B cell (primary cell): ENCODE measurements around the gene PAM16. TPM values are rescaled to one million over a fixed set of nuclear protein-coding genes. Genes with fewer than 3 reads are reported as not detected.

Experiments
- ATAC-seq: fragments of 200-7000 bp; cut with Tn5 transposase; one replicate; pipeline ENCODE4 v1.10.0; 2021; ENCODE audit warnings: low read depth, mild to moderate bottlenecking, moderate number of reproducible peaks, moderate library complexity
- CTCF ChIA-PET: fragments of 350-600 bp; sonication (Branson Sonifier 250); formaldehyde crosslinking; loops from one replicate; lab custom pipeline; 2021; ENCODE audit warnings: antibody characterized with exemption, inconsistent platforms; lab: Charles Lee
- POLR2A ChIA-PET: fragments of 350-600 bp; sonication (Branson Sonifier 250); formaldehyde crosslinking; loops from one replicate; lab custom pipeline; 2021; ENCODE audit warnings: antibody characterized with exemption; lab: Charles Lee
- DNase-seq: peaks from one replicate; pipeline ENCODE4 v3.0.0; 2013
- H2AFZ ChIP-seq: 2 replicates; pipeline ENCODE4 v1.6.1; 2012; ENCODE audit warnings: mild to moderate bottlenecking, low read depth, low read length; ENCODE audit not compliant: insufficient read depth, poor library complexity, severe bottlenecking
- H3K27ac ChIP-seq, 2 donors: 1 replicate in 1 of 2; 2 replicates in 1 of 2; pipeline ENCODE4 v1.5.1; 2012 to 2013; ENCODE audit warnings: low read length in 2 of 2, mild to moderate bottlenecking in 2 of 2, moderate library complexity in 1 of 2
- H3K27me3 ChIP-seq, 4 experiments: fragments of 200-600 bp in 1 of 4; sonication (generic) in 1 of 4; replicated peaks in 1 of 4; 1 replicate in 2 of 4; 2 replicates in 2 of 4; pipeline versions ENCODE4 v1.6.1 to v1.7.0; 2013 to 2016; ENCODE audit warnings: low read length in 3 of 4, mild to moderate bottlenecking in 2 of 4, mixed read lengths in 1 of 4, moderate library complexity in 1 of 4; ENCODE audit not compliant: insufficient read depth in 4 of 4, control insufficient read depth in 3 of 4; ENCODE audit errors: control extremely low read depth in 1 of 4
- H3K36me3 ChIP-seq, 2 experiments: replicated peaks in 1 of 2; 1 replicate in 1 of 2; 2 replicates in 1 of 2; pipeline versions ENCODE4 v1.6.1 to v1.7.1; 2013; ENCODE audit warnings: low read length in 1 of 2; ENCODE audit not compliant: insufficient read depth in 2 of 2, control insufficient read depth in 1 of 2; ENCODE audit errors: control extremely low read depth in 1 of 2, extremely low read depth in 1 of 2
- H3K4me1 ChIP-seq, 2 donors: fragments of 200-600 bp in 1 of 2; sonication (generic) in 1 of 2; 1 replicate in 1 of 2; 2 replicates in 1 of 2; pipeline versions ENCODE4 v1.5.1 to v1.6.1; 2013 to 2017; ENCODE audit warnings: low read length in 2 of 2; ENCODE audit not compliant: control insufficient read depth in 2 of 2, insufficient read depth in 2 of 2
- H3K4me2 ChIP-seq: replicated peaks from 2 replicates; pipeline ENCODE3; 2012; ENCODE audit warnings: mild to moderate bottlenecking, low read depth, low read length; ENCODE audit not compliant: poor library complexity, severe bottlenecking
- H3K4me3 ChIP-seq, 5 experiments: fragments of 200-600 bp in 1 of 5; sonication (generic) in 1 of 5; 1 replicate in 3 of 5; 2 replicates in 2 of 5; pipeline versions ENCODE4 v1.5.1 to v1.7.0; 2011 to 2016; ENCODE audit warnings: low read length in 4 of 5, mild to moderate bottlenecking in 4 of 5, low read depth in 2 of 5, control low read depth in 1 of 5, moderate library complexity in 1 of 5; ENCODE audit not compliant: insufficient read depth in 1 of 5; ENCODE audit errors: control extremely low read depth in 1 of 5, extremely low read depth in 1 of 5
- H3K79me2 ChIP-seq: fragments of 200-600 bp; sonication (generic); one replicate; pipeline ENCODE4 v1.6.0; 2016; ENCODE audit warnings: low read length; ENCODE audit not compliant: control insufficient read depth, insufficient read depth
- H3K9ac ChIP-seq: fragments of 200-600 bp; sonication (generic); 2 replicates; pipeline ENCODE4 v1.6.1; 2017; ENCODE audit warnings: mild to moderate bottlenecking, low read length, moderate library complexity
- H3K9me3 ChIP-seq, 3 donors: one replicate each; pipeline versions ENCODE4 v1.6.1 to v1.7.1; 2013; ENCODE audit warnings: low read length in 2 of 3; ENCODE audit not compliant: control insufficient read depth in 2 of 3, insufficient read depth in 1 of 3; ENCODE audit errors: control extremely low read depth in 1 of 3
- H4K20me1 ChIP-seq: 2 replicates; pipeline ENCODE4 v1.6.0; 2012; ENCODE audit warnings: mild to moderate bottlenecking, low read length; ENCODE audit not compliant: insufficient read depth, control insufficient read depth, poor library complexity, severe bottlenecking
- H3K27ac Mint-ChIP-seq: one replicate; pipeline ENCODE4 v1.8.0; 2021; ENCODE audit warnings: mixed read lengths
- H3K27me3 Mint-ChIP-seq: one replicate; pipeline ENCODE4 v1.8.0; 2021; ENCODE audit warnings: mixed read lengths
- H3K4me1 Mint-ChIP-seq: one replicate; pipeline ENCODE4 v1.8.0; 2021; ENCODE audit warnings: mixed read lengths
- H3K4me3 Mint-ChIP-seq: one replicate; pipeline ENCODE4 v1.8.0; 2021; ENCODE audit warnings: mixed read lengths
- H3K9me3 Mint-ChIP-seq: one replicate; pipeline ENCODE4 v1.8.0; 2022; ENCODE audit warnings: mixed read lengths; ENCODE audit not compliant: insufficient read depth
- EZH2 ChIP-seq: IDR thresholded peaks from 2 replicates; pipeline ENCODE4 v1.6.1; 2012; ENCODE audit warnings: borderline replicate concordance, low read depth, mild to moderate bottlenecking, moderate library complexity, low read length; ENCODE audit not compliant: insufficient read depth, poor library complexity, severe bottlenecking
- WGBS: methylation state at CpG from one replicate; pipeline ENCODE4 v1.1.5; 2013; ENCODE audit warnings: missing lambda C conversion rate; ENCODE audit not compliant: insufficient coverage; 5-methylcytosine and 5-hydroxymethylcytosine counted together
- intact Hi-C: fragments of 100-400 bp; cut with micrococcal nuclease; formaldehyde crosslinking; loops from one replicate; pipeline ENCODE4 v1.10.0; 2022
- polyA plus RNA-seq: library from polyadenylated mRNA; depleted of rRNA; stranded (reverse); fragments of >200 nt; gene quantifications from 2 replicates; pipeline ENCODE4 v1.2.3, GENCODE V29; 2012
- total RNA-seq, 2 donors: library from RNA; stranded (reverse); fragments of 120-200 nt in 1 of 2; gene quantifications; 1 replicate in 1 of 2; 2 replicates in 1 of 2; pipeline versions ENCODE4 v1.2.3 to v1.2.4, GENCODE V29; 2013 to 2022
- TF ChIP-seq, protein P1 (sequence below): fragments of 200-600 bp; IDR thresholded peaks from one replicate; pipeline ENCODE4 v1.8.0; 2022; ENCODE audit warnings: antibody characterized with exemption, mild to moderate bottlenecking

PAM16 gene
- total and polyA plus RNA-seq, 2 donors (not counting 1 experiment from before 2014, with no cell fraction given): 57.3 to 64.1 TPM

DNA sequence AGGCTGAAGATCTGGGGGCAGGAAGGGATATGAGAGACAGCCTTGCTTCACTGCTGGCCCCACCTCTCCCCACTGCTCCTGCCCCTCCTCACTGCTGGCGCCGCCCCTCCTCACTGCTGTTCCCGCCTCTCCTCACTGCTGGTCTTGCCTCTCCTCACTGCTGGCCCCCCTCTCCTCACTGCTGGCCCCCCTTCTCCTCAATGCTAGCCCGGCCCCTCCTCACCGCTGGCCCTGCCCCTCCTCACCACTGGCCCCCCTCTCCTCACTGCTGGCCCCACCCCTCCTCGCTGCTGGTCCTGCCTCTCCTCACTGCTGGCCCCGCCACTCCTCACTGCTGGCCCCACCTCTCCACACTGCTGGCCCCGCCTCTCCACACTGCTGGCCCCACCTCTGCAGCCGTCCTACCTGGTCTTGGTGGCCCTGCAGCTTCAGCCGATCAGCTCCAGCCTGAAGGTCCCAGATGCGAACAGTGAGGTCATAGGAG, 9.5 kb upstream of the PAM16 start:
- Mint-ChIP-seq H3K27me3 (no peaks in the 10 kb centered on the region), H3K4me3 (no peak overlapping the region), H3K9me3 (no peaks in the 10 kb centered on the region), H3K27ac (no peak overlapping the region), H3K4me1 (peaks cover 19% of the 10 kb centered on the region)
- 98% methylated on average over 7 of the region's 11 CpGs for WGBS
- intact Hi-C loops: no loop called here
- ChIA-PET POLR2A (no interaction called here), CTCF (interaction anchor here (1.3 to 5.6 kb wide), 5 partner anchors 9 to 188 kb away, joined by 3 to 112 read pairs (median 6); no protein-coding TSS in a partner anchor)
- Histone ChIP-seq H3K27me3 (no peaks in the 10 kb centered on the region), H3K36me3 (peaks cover 1 to 75% of the 10 kb centered on the region in 2 experiments), H2AFZ (no peak overlapping the region), H3K27ac (no peak overlapping the region), H4K20me1 (peaks cover 42% of the 10 kb centered on the region), H3K4me3 (no peak overlapping the region), H3K9ac (no peak overlapping the region), H3K79me2 (no peaks in the 10 kb centered on the region), H3K4me1 (peaks cover 4 to 34% of the 10 kb centered on the region in 2 donors), H3K4me2 (no peak overlapping the region), H3K9me3 (peaks cover 0 to 3% (median 0%) of the 10 kb centered on the region in 3 donors)
- ATAC-seq: no peak
- TF ChIP-seq, protein P1, sequence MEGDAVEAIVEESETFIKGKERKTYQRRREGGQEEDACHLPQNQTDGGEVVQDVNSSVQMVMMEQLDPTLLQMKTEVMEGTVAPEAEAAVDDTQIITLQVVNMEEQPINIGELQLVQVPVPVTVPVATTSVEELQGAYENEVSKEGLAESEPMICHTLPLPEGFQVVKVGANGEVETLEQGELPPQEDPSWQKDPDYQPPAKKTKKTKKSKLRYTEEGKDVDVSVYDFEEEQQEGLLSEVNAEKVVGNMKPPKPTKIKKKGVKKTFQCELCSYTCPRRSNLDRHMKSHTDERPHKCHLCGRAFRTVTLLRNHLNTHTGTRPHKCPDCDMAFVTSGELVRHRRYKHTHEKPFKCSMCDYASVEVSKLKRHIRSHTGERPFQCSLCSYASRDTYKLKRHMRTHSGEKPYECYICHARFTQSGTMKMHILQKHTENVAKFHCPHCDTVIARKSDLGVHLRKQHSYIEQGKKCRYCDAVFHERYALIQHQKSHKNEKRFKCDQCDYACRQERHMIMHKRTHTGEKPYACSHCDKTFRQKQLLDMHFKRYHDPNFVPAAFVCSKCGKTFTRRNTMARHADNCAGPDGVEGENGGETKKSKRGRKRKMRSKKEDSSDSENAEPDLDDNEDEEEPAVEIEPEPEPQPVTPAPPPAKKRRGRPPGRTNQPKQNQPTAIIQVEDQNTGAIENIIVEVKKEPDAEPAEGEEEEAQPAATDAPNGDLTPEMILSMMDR: no peak
- no peak for TF ChIP-seq EZH2
- DNase-seq: no peak

DNA sequence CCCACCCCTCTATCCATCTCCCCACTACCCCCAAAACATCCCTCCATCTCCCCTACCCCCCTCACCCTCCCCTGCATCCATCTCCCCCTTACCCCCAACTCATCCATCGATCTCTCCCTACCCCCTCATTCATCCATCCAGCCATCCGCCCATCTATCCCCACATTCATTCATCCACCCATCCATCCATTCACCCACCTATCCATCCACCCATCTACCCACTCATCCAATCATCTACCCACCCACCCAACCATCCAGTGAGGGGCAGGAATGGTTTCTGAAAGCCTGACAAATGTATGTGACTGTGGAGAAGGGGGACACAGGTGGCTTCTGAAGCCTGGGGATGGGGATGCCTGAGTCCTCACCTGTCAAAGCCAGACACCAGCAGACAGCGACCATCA, 8.8 kb upstream of the PAM16 start:
- ChIA-PET POLR2A (interaction anchor here (1.2 kb wide), 1 partner anchor 42 kb away, joined by 3 read pairs; no protein-coding TSS in a partner anchor), CTCF (interaction anchor here (0.8 to 5.6 kb wide), 16 partner anchors 9 to 732 kb away, joined by 3 to 112 read pairs (median 4); no protein-coding TSS in a partner anchor)
- no peak overlapping the region for H3K27ac Mint-ChIP-seq

More for the DNA sequence above, 8.8 kb upstream of the PAM16 start:
- H3K27ac ChIP-seq: no peak overlapping the region
- H3K4me3 ChIP-seq: no peak overlapping the region
- Mint-ChIP-seq H3K27me3 (no peaks in the 10 kb centered on the region), H3K4me1 (peaks cover 12% of the 10 kb centered on the region), H3K9me3 (no peaks in the 10 kb centered on the region), H3K4me3 (no peak overlapping the region)
- 100% methylated on average over 3 of the region's 3 CpGs for WGBS
- peaks cover 2 to 27% of the 10 kb centered on the region in 2 donors for H3K4me1 ChIP-seq
- H2AFZ ChIP-seq: no peak overlapping the region
- no peak for TF ChIP-seq EZH2
- TF ChIP-seq, protein P1: no peak
- peaks cover 0 to 3% (median 0%) of the 10 kb centered on the region in 3 donors for H3K9me3 ChIP-seq
- H3K27me3 ChIP-seq: no peaks in the 10 kb centered on the region
- intact Hi-C loops: loop anchor here (1.0 kb wide), 2 partner anchors 42 to 188 kb away; no protein-coding TSS in a partner anchor
- no peak overlapping the region for H3K4me2 ChIP-seq
- H3K9ac ChIP-seq: no peak overlapping the region
- H3K36me3 ChIP-seq: peaks cover 1 to 71% of the 10 kb centered on the region in 2 experiments
- peaks cover 40% of the 10 kb centered on the region for H4K20me1 ChIP-seq
- no peaks in the 10 kb centered on the region for H3K79me2 ChIP-seq
- DNase-seq: no peak
- ATAC-seq: no peak
